Duodenal mucosa (tissue), 2 donors: Measurements from ENCODE around the gene GALNT17.

ENCODE experiments used
- H3K27ac ChIP-seq: one replicate; pipeline ENCODE4 v1.7.0; 2013; ENCODE audit warnings: low read depth, low read length
- H3K27me3 ChIP-seq, 2 donors: one replicate each; pipeline ENCODE4 v1.7.0; 2013; ENCODE audit warnings: low read length in 2 of 2, control low read depth in 1 of 2; ENCODE audit not compliant: insufficient read depth in 2 of 2, control insufficient read depth in 1 of 2
- H3K36me3 ChIP-seq, 2 donors: one replicate each; pipeline ENCODE4 v1.7.0; 2013; ENCODE audit warnings: low read length in 2 of 2, control low read depth in 1 of 2; ENCODE audit not compliant: insufficient read depth in 2 of 2, control insufficient read depth in 1 of 2
- H3K4me1 ChIP-seq, 2 donors: one replicate each; pipeline ENCODE4 v1.7.0; 2013; ENCODE audit warnings: low read length in 2 of 2, control low read depth in 1 of 2; ENCODE audit not compliant: insufficient read depth in 2 of 2, control insufficient read depth in 1 of 2
- H3K4me3 ChIP-seq, 2 donors: one replicate each; pipeline ENCODE4 v1.7.0; 2013; ENCODE audit warnings: low read length in 2 of 2, low read depth in 1 of 2
- H3K9ac ChIP-seq, 2 donors: one replicate each; pipeline ENCODE4 v1.7.0; 2013; ENCODE audit warnings: low read length in 2 of 2, low read depth in 1 of 2
- H3K9me3 ChIP-seq, 2 donors: one replicate each; pipeline ENCODE4 v1.7.0; 2013; ENCODE audit warnings: low read length in 2 of 2, control low read depth in 1 of 2; ENCODE audit not compliant: control insufficient read depth in 1 of 2

Gene GALNT17

DNA sequence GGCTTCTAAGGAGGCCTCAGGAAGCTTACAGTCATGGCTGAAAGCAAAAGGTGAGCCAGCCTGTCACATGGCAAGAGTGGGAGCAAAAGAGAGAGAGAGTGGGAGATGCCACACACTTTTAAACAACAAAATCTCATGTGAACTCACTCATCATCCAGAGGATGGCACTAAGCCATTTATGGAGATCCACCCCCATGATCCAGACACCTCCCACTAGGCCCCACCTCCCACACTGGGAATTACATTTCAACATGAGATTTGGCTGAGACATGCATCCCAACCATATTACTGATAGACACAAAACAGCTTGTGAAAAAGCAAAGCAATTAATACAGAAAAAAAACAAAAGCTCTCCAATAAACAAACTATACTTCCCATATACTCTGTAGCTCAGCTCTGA lies 210.3 kb downstream of the GALNT17 start:
- no peaks in the 10 kb centered on the region for H3K27me3 ChIP-seq
- no peak overlapping the region for H3K27ac ChIP-seq
- no peak overlapping the region for H3K4me3 ChIP-seq
- H3K9ac ChIP-seq: no peak overlapping the region
- H3K36me3 ChIP-seq: no peaks in the 10 kb centered on the region
- no peaks in the 10 kb centered on the region for H3K4me1 ChIP-seq
- peaks cover 5 to 9% of the 10 kb centered on the region in 2 donors for H3K9me3 ChIP-seq

DNA sequence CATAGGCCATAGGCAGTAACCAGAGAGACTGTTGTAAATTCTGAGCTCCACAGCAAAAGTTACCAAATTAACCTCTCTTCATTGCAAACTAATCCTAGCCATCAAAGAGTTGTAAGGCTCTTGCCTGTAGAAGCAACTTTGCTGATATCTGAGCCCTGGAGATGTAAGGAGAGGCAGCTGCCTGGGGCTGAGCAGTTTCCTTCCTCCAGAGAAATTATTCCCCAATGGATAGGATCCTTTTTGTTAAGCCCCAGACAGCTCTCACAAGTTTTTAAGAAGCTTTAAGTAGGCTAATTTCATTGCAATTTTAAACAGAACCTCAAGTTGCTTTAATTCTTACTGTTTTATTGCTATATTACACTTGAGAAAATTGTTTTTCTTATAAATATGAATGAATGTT lies 211.1 kb downstream of the GALNT17 start:
- Histone ChIP-seq H3K27me3 (no peaks in the 10 kb centered on the region), H3K4me1 (no peaks in the 10 kb centered on the region), H3K4me3 (no peak overlapping the region), H3K36me3 (no peaks in the 10 kb centered on the region), H3K9me3 (peaks cover 5 to 9% of the 10 kb centered on the region in 2 donors), H3K27ac (no peak overlapping the region), H3K9ac (no peak overlapping the region)

DNA sequence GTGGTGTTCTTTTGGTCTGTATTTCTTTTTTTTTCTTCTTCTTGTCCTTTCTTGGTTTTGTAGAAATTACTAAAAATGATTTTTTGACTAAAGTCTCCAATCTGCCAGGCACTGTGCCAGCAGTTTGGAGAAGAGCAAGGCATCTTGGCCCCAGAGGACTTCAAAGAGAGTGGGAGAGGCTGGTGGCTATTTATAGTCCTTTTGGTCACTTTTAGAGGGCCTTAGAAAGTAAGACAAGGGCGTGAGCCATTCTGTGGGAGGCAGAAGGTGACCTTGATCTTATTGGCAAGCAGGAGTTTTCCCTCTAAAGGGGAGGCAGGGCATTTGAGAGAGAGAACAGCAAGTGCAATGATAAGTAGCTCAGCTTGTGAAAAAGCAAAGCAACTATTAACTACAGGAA lies 211.9 kb downstream of the GALNT17 start:
- Histone ChIP-seq H3K36me3 (no peaks in the 10 kb centered on the region), H3K27ac (no peak overlapping the region), H3K9ac (no peak overlapping the region), H3K9me3 (peaks cover 5 to 9% of the 10 kb centered on the region in 2 donors), H3K27me3 (no peaks in the 10 kb centered on the region), H3K4me3 (no peak overlapping the region), H3K4me1 (peaks cover 0 to 4% of the 10 kb centered on the region in 2 donors)

DNA sequence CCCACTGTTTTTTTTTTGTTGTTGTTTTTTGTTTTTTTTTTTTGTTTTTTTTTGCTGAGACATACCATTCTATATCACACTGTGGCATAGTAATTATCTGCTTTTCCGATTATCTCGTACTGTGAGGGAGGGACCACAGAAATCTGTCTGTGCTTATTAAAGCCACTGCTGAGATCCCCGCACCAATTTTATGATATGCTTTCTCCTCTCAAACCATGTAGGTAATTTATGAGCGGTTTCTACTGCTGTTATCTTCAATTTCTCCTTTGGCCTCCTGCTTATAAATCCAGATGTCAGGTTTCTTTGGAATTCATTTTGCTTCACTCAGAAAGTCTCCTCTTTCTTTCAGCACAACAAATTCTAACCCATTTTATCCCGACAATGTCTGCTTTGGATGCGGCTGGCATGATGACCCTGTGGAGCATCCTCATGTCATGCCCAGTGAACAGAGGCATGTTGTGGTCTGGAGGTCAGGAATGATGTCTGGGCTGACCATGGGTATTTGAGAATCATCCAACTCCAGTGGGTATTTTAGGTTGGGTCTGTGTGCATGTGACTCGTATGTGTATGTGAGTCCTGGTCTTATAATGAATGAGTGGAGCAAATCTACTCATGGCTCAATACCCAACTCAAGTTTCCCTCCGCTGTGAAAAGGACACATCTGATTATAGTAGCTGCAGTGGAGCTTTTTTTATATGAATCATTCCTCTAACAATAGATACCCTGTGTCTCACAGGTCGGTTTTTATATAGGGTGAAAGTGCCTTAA lies 213.4 kb downstream of the GALNT17 start:
- Histone ChIP-seq H3K27me3 (no peaks in the 10 kb centered on the region), H3K4me1 (peaks cover 0 to 4% of the 10 kb centered on the region in 2 donors), H3K27ac (no peak overlapping the region), H3K9me3 (peaks cover 5 to 9% of the 10 kb centered on the region in 2 donors), H3K9ac (no peak overlapping the region), H3K36me3 (no peaks in the 10 kb centered on the region), H3K4me3 (no peak overlapping the region)

DNA sequence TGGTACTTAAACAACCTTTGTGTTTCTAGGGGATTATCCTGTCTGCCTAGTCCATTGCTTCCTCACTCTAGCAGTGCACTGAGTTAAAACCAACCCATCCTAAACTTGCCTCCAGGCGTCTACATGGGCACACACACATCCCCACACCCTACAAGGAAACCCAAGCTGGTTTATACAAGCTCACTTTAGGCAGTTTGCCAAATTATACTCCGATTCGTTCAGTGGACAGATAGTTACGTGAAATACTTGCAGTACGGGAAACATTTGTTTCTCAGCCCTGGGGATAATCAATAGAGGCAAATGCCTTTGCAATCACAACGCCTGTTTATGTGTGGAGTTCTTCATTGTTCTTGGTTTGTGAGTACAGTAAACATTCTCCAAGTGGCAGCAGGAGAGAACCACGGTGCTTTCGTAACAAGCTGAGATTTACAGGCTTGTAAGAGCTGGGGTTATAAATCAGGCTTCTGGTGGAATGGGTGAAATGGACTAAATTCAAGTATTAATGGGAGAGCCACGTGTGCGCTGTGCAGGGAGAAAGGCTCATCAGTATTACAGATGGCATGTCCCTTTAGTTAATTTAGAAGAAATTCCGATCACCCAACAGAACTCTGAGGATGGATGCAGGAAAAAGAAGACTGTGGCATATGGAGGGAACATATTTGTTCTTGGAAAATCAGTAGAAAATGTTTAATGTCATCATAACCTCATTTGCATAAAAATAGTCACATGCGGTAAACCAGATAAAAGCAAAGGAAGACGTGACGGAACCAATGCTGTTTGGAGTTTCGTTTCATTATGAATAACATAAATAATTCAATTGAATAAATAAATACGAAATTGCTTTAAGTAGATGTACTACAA lies 217.1 kb downstream of the GALNT17 start:
- no peak overlapping the region for H3K27ac ChIP-seq

DNA sequence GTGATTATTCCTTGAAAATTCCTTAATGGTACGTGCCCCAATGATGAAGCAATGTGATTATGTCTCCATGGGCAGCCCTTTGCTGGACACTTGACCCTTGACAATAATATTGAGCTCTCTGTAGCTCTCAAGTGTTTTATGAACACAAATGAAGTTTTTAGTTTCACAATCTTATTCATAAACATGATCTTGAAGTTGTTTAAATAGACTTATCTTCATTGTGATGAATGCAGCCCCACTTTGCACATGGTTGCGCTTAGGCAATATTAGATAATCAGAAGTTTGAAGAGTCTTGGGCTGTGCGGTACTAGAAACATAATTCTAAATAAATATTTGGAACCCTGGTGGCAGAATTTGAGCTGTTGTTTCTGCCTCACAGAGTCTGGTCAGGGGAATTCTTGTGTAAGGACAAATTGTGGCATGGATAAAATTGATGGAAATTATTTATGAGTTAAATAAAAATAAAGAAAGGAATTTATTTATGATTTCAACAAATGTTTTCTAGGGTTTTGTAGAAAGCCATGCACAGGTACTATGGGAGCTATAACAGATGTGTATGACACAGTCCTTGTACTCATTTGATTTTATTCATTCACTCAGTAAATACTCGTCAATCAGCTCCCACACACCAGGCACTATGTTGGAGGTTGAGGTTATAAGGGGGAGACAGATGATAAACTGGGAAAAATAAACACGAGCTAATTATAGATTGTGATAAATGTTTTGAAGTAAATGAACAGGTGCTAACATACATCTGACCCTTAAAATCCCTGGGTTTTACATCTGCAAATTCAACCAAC lies 217.9 kb downstream of the GALNT17 start:
- no peaks in the 10 kb centered on the region for H3K27me3 ChIP-seq
- no peak overlapping the region for H3K27ac ChIP-seq
- peaks cover 0 to 4% of the 10 kb centered on the region in 2 donors for H3K4me1 ChIP-seq
- no peak overlapping the region for H3K9ac ChIP-seq
- no peak overlapping the region for H3K4me3 ChIP-seq
- no peaks in the 10 kb centered on the region for H3K36me3 ChIP-seq
- H3K9me3 ChIP-seq: peaks cover 7 to 9% of the 10 kb centered on the region in 2 donors

More for the DNA sequence above, 217.1 kb downstream of the GALNT17 start:
- Histone ChIP-seq H3K4me3 (no peak overlapping the region), H3K27me3 (no peaks in the 10 kb centered on the region), H3K4me1 (peaks cover 0 to 4% of the 10 kb centered on the region in 2 donors), H3K9ac (no peak overlapping the region), H3K36me3 (no peaks in the 10 kb centered on the region), H3K9me3 (peaks cover 7 to 11% of the 10 kb centered on the region in 2 donors)

DNA sequence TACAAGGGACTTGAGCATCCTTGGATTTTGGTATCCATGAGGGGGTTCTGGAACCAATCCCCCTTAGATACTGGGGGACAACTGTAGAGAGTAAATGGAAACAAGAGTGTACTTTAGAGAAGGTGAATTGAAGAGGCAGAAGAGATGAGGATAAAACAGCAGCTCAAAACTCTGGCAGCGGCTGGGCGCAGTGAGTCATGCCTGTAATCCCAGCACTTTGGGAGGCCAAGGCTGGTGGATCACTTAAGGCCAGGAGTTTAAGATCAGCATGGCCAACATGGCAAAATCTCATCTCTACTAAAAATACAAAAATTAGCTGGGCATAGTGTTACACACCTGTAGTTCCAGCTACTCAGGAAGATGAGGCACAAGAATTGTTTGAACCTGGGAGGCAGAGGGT lies 218.7 kb downstream of the GALNT17 start:
- H3K4me1 ChIP-seq: peaks cover 0 to 4% of the 10 kb centered on the region in 2 donors
- H3K27me3 ChIP-seq: no peaks in the 10 kb centered on the region
- H3K9ac ChIP-seq: no peak overlapping the region
- peaks cover 7 to 9% of the 10 kb centered on the region in 2 donors for H3K9me3 ChIP-seq
- H3K36me3 ChIP-seq: no peaks in the 10 kb centered on the region
- no peak overlapping the region for H3K27ac ChIP-seq
- H3K4me3 ChIP-seq: no peak overlapping the region

DNA sequence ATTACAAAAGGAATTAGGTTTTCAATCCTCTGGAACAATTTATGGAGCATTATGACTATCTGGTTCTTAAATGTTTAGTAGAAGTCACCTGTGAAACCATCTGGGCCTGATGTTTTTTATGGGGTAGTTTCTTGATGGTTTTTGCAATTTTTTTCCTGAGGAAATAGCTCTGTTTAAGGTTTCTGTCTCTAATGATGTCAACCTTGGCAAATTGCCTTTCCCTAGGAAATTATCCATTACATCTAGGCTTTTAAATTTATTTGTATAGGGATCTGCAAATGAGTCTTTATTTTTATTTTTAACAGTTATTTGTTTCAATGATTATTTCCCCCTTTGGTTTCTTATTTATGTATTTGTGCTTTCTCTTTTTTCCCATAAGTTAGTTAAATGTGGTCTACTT lies 222.8 kb downstream of the GALNT17 start:
- Histone ChIP-seq H3K4me3 (no peak overlapping the region), H3K4me1 (no peaks in the 10 kb centered on the region), H3K27me3 (no peaks in the 10 kb centered on the region), H3K9me3 (peaks cover 19 to 23% of the 10 kb centered on the region in 2 donors), H3K27ac (no peak overlapping the region), H3K36me3 (no peaks in the 10 kb centered on the region), H3K9ac (no peak overlapping the region)

DNA sequence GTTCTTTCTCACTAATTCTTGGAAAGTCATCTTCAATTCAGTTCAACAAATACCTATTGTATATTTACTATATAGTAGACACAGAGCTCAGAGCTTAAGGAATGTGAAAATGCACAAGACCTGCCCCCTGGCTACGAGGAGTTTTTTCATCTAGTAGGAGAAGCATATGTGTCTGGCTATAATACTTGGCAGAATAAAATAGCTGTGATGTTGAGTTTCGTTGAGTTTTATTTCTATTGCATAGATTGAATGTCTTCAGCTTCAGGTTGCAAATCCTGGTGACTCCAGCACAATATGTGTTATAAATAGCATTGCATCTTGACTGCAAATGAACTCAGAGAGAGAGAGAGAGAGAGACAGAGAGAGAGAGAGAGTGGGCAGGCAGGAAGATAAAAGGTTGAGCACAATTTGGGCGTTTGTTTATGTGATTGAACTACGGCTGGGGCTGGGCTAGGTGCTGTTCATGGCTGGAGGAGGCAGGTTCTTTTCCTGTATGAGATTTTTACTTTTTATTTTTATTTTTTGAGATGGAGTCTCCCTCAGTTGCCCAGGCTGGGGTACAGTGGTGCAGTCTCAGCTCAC lies 229.6 kb downstream of the GALNT17 start:
- H3K4me3 ChIP-seq: no peak overlapping the region
- no peaks in the 10 kb centered on the region for H3K27me3 ChIP-seq
- no peak overlapping the region for H3K9ac ChIP-seq
- peaks cover 15% of the 10 kb centered on the region in 2 donors for H3K9me3 ChIP-seq
- no peak overlapping the region for H3K27ac ChIP-seq
- no peaks in the 10 kb centered on the region for H3K36me3 ChIP-seq
- H3K4me1 ChIP-seq: no peaks in the 10 kb centered on the region
